ENCODE data around the gene BBLN.
"Not testable (repeated sequence)": the region's sequence is repeated elsewhere in the genome, so short reads cannot be mapped to it uniquely, and the experiment has no call there.

BBLN gene

DNA sequence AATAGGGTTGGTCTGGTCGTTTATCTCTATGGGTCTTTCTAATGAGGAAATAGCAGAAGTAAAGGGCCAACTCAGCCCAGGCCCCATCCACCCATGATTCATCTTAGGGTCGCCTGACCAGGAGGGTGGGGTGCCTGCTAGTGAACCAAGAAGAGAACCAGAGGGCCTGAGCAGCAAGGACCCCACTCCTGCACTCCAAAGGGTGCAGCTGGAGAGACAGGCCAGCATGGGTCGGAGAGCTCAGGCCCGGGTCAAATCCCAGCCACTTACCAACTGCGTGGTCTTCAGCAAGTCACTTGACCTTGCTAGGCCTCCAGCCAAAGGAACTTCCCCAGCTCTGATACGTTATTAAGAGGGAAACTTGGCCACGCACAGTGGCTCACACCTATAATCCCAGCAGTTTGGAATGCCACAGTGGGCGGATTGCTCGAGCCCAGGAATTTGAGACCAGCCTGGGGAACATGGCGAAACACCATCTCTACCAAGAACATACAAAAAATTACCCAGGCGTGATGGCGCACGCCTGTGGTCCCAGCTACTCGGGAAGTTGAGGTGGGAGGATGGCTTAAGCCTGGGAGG lies 4.3 kb downstream of the BBLN start:
- DNase-seq: no peak

DNA sequence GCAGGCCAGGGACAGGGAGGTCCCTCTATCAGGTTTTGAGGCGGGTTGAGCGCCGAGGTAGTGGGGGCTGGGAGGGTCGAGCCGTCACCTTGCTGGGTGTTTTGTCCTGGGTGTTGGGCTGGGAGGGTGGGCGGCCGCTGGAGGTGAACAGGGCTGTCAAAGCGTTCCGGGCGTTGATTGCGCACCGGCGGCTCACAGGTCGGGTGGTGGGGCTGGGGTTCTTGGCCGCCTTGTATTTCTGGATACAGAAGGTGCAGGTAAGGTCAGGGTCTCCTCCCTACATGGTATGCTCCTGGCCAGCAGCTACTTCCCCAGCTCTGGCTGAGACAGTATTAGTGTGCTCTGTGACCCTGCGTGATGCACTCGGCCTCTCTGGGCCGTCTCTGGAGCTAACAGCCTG lies 6.1 kb downstream of the BBLN start:
- DNase-seq: no peak

DNA sequence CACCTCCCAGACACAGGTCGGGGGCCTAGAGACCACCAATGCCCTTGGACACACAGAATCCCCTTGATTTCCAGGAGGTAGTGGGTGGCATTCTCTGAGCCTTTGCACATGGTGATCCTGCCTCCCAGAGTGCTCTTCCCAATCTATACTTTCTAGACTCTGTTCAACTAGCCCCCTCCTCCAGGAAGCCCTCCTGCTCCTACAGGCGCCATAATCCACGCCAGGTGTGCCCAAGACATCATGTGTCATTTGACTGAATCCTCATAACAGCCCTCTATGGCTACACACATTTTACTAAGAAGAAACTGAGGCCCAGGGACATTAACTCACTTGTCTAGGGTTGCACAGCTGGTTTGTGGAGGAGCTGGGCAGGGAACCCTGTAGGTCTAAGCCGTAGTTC lies 7.1 kb downstream of the BBLN start:
- no peak for DNase-seq

DNA sequence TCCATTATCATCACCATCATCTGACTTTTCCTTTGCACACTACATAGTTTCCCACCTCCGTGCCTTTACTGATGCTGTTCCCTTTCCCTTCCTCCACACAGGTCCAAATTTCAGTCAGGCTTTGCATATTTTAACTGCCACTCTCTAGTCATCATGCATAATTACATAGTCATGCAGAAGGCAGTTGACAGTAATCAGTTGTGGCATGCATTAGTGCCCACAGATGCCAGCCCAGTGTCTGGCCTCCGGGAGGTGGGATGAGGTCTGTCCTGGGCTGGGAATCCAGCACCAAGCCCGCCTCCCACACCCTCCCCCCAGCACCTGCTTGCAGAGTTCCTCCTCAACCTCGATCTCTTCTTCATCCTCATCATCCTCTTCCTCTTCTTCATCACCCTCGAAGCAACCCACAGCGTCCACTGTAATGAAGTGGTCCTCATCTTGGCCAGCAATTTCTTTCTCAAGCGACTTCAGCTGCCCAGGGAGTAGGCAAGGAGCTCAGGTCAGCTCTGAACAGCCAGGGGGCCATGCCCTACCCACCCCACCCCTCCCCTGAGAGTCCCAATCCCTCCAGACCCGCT lies 8.8 kb downstream of the BBLN start:
- DNase-seq: no peak

DNA sequence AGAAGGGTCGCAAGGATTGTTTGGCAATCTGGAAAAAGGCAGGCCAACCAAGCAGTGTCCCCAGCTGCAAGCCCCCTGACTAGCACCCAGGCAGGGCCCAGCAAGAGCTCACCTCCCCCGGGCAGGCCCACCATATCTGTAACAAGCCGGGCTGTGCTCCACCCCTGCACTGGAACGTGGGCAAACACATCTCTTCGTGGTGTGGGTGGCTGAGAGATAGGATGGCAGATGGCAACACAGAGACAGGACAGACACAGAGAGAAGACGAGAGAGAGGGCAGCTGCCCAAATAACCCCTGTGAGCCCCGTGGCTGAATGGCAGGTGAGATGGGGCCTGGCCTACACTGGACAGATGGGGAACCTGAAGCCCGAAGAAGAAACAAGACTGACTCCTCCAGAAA lies 9.4 kb downstream of the BBLN start:
- DNase-seq: no peak

DNA sequence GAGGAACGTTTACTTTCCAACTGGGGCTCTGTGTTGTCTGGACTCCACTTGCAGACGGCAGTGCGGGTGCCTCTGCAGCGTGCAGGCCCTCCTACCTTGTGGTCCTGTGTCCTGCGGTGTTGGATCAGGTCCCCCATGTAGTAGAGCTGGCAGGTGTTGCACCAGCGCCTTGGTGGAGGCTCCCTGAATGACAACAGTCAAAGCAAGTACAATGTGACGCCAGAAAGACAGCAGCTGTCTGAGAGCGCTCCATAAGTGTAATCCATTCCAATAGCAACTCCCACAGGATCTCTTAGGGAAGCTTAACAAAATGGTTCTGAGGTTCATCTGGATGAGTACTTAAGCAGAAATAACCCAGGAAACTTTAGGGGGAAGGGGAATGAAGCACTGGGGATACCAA lies 9.9 kb downstream of the BBLN start:
- no peak for DNase-seq

DNA sequence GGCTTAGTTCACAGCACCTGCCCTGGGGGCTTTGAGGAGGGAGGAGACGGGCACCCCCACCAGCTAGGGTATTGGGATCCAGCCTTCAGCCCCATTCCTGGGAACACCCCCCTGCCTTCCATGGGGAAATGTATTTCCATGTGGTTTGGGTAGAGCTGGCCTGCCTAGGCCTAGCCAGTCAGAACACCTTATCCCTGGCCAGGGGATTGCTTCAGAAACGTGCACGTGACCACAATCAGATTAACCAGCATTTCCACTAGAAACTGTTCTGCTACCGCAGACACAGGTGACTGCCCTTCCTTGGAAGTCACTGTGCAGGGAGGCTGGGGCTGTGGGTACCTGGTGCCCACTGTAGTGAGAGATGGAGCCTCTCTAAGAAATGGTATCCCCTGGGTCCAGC lies 14.0 kb downstream of the BBLN start:
- DNase-seq: no peak

DNA sequence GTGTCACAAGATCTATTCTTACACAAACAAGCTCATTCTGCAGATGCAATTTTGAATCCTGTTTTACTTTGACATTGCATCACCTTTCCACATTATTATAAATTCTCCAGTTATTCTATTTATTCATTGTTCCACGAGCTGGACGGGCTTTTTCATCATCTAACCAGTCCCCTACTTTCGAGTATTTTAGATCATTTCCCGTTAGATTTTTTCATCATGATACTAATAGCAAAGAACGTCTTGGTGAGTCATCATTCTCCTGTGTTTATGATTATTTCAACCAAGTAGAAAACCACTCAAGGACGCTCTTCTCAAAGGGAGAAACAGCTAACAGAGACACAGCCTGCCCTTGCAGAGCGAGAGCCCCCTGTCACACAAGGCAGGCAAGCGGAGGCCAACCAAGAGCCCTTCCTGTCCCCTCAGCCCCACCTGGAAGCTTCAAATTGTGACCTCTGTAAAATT lies 15.1 kb downstream of the BBLN start:
- no peak for DNase-seq

DNA sequence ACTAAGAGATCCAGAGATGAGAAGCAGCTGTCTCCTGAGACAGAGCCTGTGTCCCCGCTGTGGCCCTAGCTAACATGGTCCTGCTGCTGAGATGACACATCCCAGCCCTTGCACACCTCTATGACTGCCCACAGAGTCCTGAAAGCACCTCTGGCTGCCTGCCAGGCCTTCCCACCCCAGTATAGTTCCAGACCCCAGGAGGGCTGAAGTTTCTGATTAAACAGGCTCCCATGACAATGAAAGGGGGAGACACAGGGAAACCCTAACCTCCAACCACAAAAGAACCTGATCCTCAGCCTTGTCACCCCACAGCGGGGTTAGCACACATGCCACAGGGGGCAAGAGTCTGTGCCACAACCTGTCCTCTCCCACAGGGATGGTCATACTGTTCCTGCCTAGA lies 15.7 kb downstream of the BBLN start:
- peak in 1 of 2 experiments; percentile 17 for DNase-seq

DNA sequence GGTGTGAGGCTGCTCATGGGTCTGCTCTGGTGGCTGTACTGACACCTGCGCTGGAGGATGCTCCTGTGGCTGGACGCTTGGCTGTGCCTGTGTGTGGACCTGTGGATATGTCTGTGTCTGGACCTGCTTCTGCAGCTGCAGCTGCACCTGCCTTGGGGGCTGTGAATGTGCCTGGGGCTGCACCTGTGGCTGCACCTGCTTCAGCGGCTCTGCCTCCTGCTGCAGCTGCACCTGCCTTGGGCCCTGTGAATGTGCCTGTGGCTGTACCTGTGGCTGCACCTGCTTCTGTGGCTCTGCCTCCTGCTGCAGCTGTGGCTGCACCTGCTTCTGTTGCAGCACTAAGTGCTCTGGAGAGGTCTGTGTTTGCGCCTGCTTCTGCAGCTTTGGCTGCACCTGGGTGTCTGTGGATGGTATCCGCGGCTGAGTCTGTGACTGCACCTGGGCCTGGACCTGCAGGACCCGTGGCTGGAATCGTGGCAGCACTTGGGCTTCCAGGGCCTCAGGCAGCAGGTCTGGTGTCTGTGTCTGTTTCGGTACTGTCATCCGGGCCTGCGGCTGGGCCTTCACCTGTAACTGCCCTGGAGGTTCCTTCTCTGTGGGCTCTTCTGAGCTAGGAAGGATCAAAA lies 18.9 kb downstream of the BBLN start:
- no peak for DNase-seq

DNA sequence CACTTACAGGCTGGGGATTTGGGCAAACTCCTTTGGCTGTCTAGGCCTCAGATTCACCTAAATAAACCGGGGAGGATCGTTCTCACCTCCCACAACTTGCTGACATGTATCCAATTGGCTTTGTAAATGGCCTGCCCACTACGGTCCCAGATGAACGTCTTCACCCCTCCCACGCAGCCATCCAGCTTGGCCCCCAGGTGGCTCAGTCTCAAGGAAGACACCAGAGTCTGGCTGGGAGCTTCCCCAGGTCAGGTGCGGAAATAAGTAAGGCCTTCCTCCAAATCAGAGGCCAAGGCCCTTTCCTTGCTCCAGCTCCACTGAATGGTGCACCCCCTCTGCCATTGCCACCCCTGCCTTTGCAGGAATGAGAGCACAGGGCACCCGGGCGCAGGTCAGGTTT lies 19.9 kb downstream of the BBLN start:
- DNase-seq: no peak

DNA sequence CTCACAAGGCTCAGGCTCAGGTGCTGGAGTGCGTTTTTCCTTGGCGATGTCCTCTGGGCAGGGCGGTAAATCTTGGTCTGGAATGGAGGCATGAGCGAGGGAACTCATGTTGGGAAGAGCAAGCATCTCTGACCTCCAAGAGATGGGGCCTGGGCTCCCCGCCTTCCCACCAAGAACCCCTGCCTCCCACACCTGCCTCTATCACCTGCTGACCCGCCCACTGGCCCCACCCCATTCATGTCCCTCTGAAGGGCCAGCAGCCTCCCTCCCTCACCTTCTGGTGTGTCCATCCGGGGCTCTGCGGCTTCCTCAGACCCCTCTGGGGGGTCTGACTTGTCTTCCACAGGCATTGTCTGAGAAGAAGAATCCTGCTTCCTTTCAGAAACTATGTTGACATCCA lies 20.4 kb downstream of the BBLN start:
- DNase-seq: no peak

DNA sequence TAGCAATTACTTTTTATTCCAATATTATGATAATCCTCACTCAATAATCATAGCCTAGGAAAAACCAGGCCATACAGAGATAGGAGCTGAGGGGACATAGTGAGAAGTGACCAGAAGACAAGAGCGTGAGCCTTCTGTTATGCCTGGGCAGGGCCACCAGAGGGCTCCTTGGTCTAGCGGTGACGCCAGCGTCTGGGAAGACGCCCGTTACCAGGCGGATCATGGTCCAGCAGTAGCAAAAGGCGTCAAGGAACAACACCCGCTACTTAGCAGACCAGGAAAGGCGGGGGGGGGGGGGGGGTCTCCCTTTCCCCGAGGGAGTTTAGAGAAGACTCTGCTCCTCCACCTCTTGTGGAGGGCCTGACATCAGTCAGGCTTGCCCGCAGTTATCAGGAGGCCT lies 21.4 kb downstream of the BBLN start:
- not testable (repeated sequence) for DNase-seq

DNA sequence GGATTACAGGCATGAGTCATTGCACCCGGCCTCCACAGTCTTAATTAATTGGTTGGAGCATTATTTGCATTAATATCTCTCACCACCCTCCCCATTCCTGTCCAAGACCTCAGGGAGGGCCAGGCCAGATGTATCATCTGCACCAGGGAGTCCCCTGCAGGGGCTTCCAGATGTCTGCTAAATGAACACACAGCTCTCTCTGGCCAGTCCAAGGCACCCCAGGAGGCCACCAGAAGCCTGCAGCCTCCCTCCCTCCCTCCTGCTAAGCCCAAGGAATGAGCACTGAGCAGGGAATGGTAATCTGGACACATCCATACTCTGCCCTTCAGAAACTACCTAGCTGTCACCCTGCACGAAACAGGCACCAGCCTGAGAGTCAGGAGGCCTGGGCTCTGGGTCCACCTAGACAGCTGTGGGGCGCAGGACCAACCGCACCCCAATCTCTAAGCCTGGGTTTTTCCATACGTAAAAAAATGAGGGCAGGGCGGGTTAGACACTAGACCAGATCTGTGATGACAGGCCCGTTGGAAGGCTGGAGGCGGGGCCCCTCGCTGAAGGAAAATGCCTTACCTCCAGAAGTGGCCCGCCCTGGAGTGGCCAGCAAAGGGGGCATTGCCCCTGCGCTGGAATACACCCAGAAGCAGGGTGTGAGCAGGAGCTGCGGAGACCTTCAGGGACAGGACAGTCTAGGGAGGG lies 23.0 kb downstream of the BBLN start:
- no peak for DNase-seq

DNA sequence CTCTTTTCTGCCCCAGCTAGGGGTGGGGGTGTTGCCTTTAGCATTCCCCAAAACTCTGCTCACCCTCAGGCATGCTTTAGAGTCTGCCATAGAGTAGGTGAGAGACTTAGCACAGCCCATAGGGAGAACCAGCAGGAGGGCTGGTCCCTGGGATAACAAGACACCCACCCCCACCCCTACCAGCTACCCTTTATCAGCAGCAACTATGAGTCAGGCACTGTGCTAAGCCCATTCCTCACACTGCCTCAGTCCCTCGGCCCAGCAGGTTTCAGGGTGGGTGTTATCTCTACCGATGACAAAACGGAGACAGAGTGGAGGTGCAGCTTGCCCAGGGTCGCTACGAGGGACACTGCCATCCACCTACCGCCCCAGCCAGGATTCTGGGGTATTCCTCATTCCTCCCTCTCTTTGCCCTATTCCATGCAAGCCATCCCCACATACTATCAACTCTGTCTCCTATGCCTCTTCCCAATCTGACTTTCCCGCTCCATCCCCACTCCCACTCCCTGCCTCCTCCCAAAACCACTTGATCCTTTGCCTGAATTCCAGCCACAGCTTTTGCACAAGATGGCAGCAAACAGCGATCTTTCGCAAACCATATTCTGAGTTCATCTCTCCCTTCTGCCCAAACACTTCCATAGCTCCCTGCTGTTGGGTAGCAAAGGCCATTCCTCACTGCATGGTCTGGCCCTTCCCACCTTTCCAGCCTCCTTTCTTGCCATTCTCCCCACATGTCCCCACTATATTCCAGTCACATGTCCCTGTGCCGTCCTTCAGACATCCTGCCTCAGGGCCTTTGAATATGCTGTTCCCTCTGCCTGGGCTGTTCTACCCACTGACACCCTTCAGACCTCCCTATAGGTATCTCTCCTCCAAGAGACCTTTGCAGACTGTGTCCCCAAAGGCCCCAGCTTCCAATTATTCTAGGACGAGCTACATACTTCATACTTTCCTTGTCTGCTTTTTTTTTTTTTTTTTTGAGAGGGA lies 26.2 kb downstream of the BBLN start:
- no peak for DNase-seq

DNA sequence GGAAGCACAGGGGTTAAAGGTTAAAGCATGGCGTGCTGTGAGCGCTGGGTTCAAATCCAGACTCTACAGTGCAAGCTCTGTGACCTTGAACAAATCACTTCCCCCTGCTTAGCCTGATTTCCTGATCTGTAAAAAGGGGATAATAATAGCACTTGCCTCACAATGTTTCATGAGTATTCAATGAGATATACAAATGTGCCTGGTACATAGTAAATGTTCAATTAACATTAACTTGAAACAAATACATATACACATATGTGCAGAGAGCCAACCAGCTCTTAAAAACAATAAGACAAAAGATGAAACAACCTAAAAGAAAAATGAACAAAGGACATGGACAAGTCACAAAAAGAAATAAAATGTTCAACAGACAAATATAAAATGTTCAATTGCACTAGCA lies 27.3 kb downstream of the BBLN start:
- DNase-seq: no peak

DNA sequence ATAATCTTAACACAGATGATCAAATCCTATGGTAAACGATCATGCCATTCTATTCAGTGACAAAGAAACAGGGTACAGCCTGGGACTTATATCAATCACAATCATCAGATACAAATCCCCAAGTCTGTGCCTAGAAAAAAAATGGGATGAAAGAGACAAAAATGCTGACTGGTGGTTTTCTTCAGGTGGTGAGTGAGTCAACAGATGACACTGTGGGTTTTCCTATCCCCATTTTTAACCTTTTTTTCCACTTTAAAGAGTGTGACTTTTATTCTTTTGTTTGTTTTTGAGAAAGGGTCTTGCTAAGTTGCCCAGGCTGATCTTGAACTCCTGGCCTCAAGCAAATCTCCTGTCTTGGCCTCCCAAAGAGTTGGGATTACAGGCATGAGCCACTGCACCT lies 28.1 kb downstream of the BBLN start:
- no peak for DNase-seq

DNA sequence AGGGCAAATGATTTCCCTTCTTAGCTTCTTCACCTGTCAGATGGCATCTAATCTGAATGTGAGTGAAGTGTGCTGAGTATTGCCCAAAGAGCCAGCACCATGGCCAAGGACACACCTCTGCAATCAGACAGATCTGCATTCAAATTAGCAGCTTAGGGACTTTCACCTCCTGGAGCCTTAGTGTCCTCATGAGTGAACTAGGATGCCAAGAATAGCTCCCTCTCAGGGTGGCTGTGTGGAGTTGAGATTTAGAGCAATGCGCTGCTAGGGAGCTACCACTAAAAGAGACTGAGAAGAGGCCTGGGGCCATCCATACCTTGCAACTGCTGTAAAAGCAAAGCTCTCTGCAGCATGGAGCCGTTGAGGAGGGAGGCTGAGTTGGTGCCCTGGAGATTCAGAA lies 29.9 kb downstream of the BBLN start:
- no peak for DNase-seq

DNA sequence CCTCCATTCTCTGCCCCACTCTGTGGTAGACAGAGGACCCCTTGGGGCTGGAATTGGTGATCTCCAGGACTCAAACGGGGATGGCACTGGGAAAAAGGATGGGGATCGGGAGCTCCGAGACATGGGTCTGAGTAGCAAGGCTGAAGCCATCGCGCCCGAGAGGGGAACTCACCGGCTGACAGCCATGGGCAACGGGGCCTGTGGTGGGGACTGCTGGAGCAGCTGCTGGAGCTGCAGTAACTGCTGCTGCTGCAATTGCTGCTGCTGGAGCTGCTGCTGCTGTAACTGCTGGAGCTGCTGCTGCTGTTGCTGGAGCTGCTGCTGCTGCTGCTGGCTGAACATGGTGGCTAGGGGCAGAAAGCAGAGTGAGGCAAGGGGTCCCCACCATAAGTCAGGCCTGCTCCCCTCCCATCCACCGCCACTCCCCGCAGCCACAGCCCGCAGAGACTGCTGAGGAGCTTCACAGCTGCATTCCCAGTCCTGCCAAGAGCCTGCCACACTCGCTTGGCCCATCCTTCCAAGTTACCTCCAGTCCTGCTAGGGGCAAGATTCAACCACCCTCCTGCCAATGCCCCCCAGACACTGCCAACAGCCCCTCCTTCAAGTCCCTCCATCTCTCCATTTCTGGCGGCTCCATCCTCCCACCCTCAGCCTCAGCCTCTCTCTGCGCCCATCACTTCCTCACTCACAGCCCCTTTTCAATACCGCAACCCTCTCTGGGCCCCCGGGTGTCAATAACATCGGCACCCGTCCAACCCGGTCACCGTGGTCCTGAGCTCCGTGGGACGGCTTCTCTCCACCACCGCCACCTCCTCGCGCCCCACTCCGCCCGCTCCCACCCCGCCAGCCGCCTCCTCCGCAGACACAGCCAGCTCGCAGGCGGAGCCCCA lies 30.7 kb downstream of the BBLN start:
- no peak for DNase-seq

DNA sequence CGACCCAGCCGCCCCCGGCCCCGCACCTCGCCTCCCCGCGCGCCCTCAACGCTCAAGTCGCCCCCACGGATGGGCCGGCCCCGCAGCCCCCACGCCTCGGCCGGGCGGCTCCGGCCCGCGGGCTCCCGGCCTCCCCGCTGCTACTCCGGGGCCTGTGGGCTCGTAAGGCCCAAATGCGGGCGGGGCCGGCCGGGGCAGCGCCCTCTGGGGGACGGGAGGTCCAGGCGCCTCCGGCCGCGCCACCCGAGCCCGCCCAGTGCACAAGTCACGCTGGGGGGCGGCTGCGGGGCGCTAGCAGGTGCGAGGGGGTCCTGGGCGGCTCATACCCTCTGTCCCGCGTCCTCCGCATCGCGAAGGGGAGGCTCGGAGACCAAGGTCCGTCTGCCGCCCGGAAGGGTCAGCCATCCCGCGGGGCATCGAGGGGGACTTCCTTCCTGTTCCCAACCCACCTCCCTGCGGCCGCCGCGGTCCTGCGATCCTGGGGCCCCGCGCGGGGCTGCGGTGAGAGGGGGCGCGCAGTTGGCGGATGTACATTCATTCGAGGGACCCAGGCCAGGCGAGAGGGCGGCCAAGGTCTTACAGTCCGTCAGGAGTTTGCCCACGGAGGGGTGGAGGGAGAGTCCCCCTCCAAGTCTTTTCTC lies 31.5 kb downstream of the BBLN start, which contains the start of gene CIZ1:
Gene CIZ1, minus strand, starts transcription at position 167 of the 641 bp plus-strand sequence. CDS start 715 bp downstream, outside the sequence.
- DNase-seq: peak; percentile 66 to 77

Data from NCI-H2081 (cell line).